SK-MEL-5 (cell line): ENCODE results near the gene TSHZ2. TPM values are rescaled to one million over a fixed set of nuclear protein-coding genes. Genes with fewer than 3 reads are reported as not detected.

ENCODE experiments used
- DNase-seq: peaks from one replicate; pipeline ENCODE4 v3.0.0-alpha.2; 2016; ENCODE audit warnings: low read depth, low spot score
- in situ Hi-C: cut with HindIII; loops from 2 replicates; pipeline ENCODE4 v1.10.0; 2016; ENCODE audit warnings: low sequenced_read_pairs, high pct_unique_total_duplicates, low pct_unique_long_range_greater_than_20kb
- total RNA-seq: library from RNA; depleted of rRNA; stranded (reverse); fragments of >200 nt; shearing (Covaris generic); gene quantifications from 2 replicates; pipeline ENCODE4 v1.2.3, GENCODE V29; 2014

The TSHZ2 gene
- total RNA-seq, 1 experiment from 2014 or later = not detected

DNA sequence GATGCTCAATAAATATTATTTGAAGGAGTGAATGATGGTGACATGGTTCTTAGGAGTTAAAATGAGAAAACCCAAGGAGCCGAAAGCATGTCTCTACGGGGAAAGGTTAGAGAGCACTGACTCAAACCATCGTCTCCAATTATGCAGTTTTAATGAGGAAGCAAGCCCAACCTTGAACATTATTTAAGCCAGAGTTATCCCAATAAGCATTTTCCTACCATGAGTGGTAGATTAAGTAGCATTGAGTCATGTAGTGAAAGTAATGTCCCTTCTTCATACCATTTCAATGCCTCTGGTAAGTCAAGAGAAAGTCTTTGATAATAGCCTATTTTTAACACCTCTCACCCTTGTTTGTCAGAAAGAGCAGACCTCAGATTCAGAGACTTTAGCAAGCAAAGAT, 13.5 kb downstream of the TSHZ2 start:
- no peak for DNase-seq
- in situ Hi-C loops = no loop called here

DNA sequence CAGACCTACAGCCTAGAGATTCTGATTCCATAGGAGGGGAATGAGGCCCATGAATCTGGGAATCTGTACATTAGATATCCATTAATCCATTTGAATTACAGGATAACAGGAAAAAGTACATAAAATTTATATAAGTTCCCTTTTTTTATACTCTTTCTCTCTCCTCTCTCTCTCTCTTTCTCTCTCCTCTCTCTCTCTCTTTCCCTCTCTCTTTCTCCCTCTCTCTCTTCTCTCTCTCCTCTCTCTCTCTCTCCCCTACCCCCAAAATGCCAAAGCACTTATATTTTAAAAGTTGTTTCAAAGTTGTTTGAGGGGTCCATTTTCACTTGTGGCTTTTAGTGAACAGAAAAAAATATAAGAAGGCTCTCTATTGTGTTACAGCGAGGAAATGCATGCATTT, 15.1 kb downstream of the TSHZ2 start:
- in situ Hi-C loops = no loop called here
- no peak for DNase-seq

DNA sequence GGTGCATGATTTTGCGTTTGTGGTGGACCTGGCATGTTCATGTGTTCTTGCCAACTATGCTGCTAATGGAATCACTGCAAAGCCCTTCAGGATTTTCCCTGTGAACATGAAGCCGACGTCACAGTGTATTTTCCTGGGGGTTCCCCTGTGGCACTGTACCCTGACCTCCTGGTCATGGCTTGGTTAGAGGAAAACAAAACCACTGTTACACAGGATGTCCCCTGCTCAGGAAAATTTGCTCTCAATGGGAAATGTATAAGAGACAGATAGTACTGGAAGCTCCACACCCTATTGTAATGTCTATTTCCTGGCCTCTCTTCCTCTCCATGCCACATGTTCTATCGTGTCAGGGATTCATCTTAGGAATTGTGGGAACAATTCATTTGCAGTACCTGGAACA, 19.7 kb downstream of the TSHZ2 start:
- DNase-seq = no peak
- in situ Hi-C loops = no loop called here

DNA sequence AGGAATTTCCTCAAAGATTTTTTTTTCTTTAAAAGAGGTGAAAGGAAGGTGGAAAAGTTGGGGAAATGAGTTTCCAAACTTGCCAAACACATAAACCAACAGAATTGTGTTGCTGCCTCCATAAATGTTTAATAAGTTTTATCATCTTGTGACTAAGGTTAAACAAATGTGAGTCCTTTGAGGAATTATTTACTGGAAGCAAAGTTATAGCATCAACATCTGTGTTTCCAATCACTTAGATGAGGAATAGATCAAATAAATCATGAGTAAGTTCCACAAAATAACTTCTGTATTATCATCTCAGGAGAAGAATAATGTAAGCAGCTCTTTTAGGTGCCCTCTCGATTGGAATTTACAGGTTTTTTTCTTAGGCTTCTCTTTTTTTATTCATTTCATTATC, 20.5 kb downstream of the TSHZ2 start:
- in situ Hi-C loops = no loop called here
- no peak for DNase-seq

DNA sequence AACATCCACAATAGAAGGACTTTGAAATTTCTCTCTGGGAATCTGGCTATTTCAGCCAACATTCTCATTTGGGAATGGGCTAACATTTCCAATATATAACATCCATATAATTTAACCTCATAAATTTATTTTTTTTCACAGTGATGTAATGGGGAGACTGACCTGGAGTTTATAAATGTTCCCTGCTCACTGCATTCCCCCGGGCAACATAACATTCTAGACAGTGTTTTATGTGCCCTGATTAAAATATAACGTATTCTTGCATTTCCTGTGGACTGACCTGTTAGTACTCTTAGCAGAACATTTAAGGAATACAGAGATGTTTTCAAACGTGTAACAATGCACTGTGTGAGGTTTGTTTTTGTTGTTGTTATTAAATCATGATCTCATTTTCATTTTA, 20.9 kb downstream of the TSHZ2 start:
- in situ Hi-C loops = no loop called here
- DNase-seq = no peak

DNA sequence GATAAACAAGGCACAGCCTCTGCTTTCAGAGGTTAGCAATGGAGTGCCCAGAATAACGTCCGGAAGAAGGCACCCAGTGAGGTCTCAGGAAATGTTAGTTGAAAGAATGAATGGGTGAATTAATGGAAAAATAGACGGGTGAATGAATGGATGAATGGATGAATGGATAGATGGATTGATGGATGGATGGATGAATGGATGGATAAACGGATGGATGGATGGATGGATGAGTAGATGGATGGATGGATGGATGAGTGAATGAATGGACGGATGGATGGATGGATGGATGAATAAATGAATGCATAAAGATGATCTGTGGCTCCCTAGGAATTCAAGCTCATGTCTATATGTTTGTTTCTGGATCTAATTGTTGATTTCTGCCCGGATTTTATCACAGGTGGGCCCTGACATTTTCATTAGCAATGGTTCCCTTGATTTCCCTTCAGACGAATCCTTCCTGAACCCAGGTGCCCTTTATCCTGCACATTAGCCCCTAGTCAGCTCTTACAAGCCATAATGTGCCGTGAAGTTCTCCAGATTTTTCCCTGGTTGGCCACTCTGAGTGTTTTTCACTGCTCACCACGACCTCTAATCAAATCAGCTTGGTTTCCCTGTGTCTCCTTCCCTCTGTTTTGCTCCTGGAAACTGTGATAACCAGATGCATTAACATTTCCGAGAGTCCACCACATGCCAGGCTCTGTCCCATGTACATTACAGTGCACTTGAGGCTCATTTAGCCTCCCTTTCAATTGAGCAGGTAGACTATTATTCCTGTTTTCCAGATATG, 22.2 kb downstream of the TSHZ2 start:
- DNase-seq = no peak
- in situ Hi-C loops = no loop called here

DNA sequence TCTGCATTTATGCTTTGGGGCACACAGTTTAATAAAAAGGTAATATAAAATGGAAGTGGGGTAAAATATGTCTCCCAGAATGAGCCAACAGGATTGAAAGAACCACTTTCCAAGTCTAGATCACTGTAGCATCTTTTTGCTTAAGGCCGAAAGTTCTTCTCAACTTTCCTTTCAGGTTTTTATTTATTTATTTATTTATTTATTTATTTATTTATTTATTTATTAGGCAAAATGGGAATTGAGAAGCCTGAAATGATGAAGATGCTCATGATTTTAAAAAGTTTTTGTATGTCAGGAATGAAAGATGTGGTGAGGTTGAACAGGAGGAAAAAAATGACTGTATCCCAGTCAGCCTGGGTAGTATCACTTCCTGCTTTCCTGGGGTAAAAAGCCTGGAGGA, 24.0 kb downstream of the TSHZ2 start:
- in situ Hi-C loops = no loop called here
- no peak for DNase-seq

DNA sequence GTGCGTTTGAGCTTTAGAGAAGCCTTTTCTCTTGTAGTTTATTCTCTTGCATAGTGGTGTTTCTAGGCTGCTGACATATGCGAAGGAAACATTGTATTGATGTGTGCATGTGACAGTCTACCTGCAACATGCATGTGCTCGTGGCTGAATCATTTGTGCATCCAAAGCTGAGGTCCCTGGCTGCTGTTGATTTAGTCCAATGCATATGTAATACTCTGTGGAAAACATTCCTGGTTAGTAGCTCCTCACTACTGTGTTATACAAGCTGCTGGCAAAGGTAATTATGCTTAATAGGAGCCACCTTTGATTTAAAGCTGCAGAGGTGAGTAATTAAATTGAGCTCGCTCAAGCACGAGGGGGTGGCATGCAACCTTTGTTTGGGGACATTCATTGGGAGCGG, 24.5 kb downstream of the TSHZ2 start:
- in situ Hi-C loops = no loop called here
- no peak for DNase-seq

DNA sequence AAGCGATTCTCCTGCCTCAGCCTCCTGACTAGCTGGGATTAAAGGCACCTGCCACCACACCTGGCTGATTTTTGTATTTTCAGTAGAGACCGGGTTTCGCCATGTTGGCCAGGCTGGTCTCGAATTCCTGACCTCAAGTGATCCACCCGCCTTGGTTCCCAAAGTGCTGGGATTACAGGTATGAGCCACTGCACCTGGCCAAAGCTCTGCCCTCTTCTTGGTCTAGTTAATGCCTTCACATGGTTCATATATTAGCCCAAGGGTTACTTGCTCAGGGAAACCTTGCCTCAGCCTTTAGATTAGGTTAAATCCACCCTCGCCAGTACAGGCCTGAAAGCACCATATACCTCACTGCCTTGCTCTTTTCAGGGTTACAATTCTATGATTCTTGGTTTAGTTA, 26.1 kb downstream of the TSHZ2 start:
- no peak for DNase-seq
- in situ Hi-C loops = no loop called here

DNA sequence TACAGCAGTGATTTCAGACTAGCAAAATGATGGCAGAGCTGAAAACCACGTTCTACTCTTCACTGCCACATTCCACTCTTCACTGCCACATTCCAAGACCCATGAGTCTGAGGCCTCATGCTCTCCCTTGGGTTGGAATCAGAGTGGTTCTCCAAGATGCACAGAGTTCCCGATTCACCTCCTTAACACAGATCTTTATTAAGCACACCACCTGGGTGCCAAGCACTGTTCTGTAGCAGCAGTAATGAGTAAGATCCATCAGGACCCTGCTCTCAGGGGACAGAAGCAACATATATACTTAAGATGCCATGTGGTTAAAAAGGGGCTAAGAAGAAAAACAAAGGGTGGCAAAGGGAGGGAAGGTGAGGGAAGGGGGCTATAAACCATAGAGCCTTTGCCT, 26.9 kb downstream of the TSHZ2 start:
- in situ Hi-C loops = no loop called here
- DNase-seq = no peak

DNA sequence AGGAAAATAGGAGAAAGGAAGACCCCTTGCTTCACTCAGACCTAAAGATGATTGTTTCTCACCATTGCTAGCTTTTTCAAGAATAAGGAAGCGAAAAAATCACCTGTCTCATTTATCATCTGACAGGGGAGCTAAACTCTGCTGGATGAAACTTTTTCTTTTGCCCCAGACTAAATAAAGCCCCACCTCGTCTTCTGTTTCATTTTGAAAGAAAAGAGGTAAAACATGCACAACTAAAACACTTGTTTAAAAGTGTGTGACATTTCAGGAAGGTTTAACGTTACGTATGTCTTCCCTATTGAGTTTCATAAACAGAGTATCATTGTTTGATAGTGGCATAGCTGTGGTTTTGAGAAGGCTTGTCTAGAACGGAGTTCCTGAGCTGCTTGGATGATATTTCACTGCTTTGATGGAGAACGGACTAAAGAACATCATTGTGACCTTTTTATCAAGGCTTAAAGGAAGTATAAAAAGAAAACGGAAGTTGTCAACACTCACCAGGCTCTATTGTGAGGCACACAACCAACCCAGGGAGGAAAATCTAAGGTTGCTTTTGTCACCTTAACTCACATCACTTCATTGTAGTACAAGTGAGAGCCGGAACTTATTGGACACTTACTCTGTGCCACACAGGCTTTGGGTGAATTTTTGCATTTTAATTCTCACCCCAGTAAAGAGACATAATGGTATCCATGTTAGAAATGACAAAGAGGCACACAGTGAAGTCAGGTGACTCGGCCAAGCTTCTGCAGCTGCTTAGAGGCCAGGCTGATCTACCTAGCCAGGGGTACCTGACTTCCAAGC, 29.5 kb downstream of the TSHZ2 start:
- peak; percentile 78 for DNase-seq
- in situ Hi-C loops = no loop called here

DNA sequence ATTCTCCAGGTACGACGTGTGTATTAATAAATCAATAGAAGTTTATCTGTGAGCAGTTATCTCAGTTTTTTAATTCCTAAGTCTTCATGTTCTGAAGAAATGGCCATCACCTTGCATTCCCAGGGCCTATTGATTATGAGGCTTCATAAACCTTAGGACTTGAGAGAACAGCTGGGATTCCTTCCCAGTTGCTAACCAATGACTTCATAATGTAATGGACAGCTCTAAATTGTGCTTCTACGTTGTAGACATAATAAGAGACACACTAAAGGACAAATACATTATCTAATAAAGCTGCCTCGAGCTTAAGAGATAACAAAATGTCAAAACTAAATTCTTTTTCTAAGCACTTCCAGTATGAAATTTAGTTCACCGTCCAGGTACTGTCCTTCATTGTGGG, 30.6 kb downstream of the TSHZ2 start:
- no peak for DNase-seq
- in situ Hi-C loops = no loop called here

DNA sequence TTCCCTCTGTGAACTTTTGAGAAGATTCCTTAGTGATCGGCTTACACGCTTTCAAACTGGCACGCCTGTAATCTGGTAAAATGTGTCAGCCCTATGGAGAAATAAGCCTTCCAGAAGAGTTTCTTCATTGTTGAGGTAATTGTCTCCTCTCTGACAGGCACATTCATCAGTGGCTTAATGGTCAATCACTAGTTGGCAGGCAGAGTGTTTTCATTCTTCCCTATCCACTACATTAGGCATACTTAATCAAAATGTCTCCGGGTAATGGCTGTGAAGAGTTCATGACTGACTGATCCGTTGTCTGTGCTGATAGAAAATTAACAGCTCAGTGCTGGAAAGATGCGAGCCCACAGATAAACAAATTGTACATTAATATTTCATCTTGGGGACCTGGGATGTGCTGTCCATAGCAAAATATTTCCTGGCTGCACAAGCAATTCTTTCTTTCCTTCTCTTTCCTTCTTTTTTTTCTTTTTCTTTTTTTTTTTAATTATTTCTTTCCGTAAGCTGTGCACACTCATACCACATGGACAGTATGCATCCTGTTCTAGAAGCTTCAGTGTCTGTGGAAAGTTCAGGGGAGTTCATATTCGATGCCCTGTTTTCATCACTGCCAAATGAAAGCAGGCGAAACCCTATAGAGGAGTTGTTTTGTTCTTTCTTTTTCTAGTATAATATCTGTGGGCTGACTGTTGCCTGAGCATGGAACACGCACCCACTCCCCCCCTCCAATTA, 31.4 kb downstream of the TSHZ2 start:
- no peak for DNase-seq
- in situ Hi-C loops = no loop called here

DNA sequence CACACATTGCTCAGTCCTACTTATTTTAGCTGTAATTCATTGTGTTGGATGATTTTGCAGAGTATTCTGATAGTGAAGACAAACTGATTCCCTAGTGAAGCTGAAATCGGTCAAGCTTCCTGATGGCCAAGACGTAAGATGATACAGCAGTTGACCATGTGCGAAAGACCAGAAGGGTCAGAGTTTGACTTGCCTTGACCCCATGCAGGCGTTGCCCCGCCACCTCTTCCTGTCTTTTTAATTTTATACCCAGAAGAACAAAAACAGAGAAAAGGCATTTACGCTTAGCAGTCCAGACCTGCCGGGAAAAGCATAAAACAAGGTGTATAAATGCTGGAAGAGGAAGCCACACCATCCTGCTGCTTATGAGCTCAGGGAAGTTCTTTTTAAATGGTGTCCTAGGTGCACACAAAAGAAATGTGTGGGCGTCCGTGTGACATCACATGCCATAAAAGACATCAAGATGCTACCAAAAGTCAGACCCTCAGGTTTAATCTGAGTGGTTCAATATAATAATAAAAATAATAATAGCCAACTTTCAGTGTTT, 32.2 kb downstream of the TSHZ2 start:
- in situ Hi-C loops = no loop called here

DNA sequence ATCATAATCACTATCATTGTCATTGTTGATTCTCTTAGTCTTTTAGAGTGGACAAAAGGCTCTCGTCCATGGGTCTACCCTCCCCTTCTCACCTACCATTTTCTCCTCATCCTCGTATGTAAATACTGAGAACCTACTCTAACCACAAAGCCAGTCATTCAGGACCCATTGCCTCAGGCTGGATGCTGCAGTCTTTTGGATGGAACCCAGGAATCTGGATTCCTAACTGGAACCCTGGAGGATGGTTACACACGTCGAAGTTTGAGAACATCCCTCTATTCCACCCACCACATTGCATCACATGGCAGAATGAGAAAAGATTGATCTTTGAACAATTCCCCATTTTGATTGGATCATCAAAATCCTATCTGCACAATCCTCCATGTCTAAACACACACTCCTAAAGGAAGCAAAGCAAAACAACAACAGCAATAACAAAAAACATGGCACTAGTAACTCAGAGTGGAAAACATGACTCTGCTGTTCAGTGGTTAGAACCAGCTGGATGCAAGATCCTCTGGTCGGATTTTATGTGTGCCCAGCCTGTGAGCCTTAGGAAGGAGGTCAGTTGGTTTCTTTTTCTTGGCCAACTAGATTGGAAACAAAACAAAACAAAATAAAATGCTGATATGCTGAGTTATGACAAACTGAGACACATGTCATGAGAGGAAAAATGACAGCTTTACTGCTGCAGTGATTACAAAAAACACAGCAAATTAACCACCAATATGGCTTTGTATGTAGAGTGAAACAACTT, 38.0 kb downstream of the TSHZ2 start:
- in situ Hi-C loops = no loop called here
- no peak for DNase-seq

More for the DNA sequence above, 32.2 kb downstream of the TSHZ2 start:
- no peak for DNase-seq

DNA sequence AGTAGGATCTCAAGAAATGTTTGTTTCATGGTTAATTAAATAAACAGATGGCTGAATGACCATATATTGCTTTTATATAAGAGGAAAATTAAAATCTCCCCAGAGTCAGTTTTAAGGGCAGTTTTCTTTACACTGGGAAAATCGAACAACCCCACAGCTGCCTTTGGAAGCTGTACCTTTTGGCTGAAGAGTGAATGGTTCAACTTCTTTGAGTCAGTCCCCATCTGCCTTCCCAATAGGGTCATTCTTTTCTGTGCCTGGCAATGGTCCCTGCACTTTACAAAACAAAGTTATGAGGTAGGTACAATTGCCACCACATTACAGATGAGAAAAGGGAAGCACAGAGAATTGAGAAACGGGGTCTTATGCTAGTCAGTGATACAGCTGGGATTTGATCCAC, 39.5 kb downstream of the TSHZ2 start:
- in situ Hi-C loops = no loop called here

DNA sequence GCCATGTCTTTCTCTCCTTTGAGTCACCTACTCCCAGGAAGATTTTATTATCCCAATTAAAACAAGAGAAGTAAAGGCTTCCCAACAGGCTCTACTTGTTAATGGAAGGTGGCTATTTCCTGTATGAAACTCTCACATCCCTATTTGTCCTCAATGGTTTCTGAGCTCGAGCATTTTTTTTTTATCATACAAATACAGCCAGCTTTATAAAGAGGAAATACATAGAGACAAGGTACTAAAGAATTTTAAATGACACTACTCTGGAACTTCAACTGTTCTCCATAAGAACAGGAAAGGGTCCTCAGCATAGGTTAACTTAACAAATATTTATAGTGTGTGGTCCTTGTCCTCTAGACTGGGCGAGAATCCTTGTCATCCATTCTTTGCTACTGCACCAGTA, 41.0 kb downstream of the TSHZ2 start:
- DNase-seq = no peak
- in situ Hi-C loops = no loop called here

More for the DNA sequence above, 39.5 kb downstream of the TSHZ2 start:
- no peak for DNase-seq

DNA sequence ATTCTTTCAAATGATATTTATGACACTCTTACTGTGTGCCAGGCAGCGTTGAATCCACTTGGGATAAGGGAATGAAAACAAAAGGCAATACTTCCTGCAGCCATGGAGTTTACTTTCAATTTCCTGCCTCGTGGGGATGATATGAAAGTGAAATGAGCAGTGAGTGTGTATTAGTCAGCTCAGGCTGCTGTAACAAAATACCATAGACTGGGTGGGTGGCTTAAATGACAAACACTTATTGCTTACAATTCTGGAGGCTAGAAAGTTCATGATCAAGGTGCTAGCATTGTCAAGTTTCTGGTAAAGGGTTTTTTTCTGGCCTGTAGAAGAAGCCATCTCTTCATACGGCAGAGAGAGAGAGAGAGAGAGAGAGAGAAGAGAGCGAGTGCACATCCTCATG, 41.7 kb downstream of the TSHZ2 start:
- DNase-seq = no peak
- in situ Hi-C loops = no loop called here
